ENCODE data around the gene MVB12B. TPM values are rescaled to one million over a fixed set of nuclear protein-coding genes. Genes with fewer than 3 reads are reported as not detected.

The MVB12B gene
- total and polyA plus RNA-seq, 2 of the 13 experiments (the other 11 are each of a cell fraction or from before 2014, with no cell fraction given), result 12.1 to 30.1 TPM

GRCh38 chr9:126401107-126401506 lies 74.5 kb downstream of the MVB12B start:
- no peak for FAIRE-seq
- in situ Hi-C loops (cut with HindIII; ENCODE audit: extremely low pct_ligation_motif_present, low pct_unique_long_range_greater_than_20kb), result no loop called here

DNA sequence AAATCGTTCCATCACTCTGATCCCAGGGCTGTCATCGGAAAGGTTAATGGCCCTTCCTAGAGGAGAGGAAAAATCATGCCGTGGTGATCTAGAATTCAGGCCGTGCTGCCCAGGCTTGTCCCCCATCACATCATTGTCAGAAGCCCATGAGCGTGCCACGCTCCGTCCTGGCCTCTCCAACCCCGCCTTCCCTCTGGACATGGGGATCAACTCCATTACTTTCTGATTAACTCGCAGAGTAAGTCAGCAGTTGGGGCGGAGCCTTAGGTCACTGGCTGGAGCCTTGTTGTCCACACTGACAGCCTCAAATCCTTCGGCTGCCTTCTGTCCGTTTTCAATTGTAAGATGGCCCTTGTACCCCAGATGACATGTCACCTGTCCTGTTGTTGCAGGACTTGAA lies 75.0 kb downstream of the MVB12B start:
- no TSS peak for BruUV-seq (replicated peaks)
- no peak for DNase-seq (ENCODE audit: low spot score)
- peaks cover 7% of the 10 kb centered on the region; the same call in 1 of the 2 replicates for H3K4me1 ChIP-seq (ENCODE audit: insufficient read depth, low read length)
- intact Hi-C loops (cut with micrococcal nuclease; ENCODE audit: unreplicated experiment), result no loop called here
- FAIRE-seq, result no peak
- no peak overlapping the region for H2AFZ ChIP-seq (ENCODE audit: low read length)
- in situ Hi-C loops (cut with HindIII; ENCODE audit: extremely low pct_ligation_motif_present, low pct_unique_long_range_greater_than_20kb), result no loop called here
- H3K36me3 ChIP-seq (replicated peaks in 1 of 2; ENCODE audit: control insufficient read depth in 1 of 2, insufficient read depth in 2 of 2, low read length in 2 of 2), result peaks cover 17 to 62% of the 10 kb centered on the region in 2 experiments; a peak in 4 of 5 replicates
- ChIA-PET CTCF (ENCODE audit: low intra/inter-chr PET ratio, low total read pairs) (no interaction called here), POLR2A (no interaction called here)
- H3K9ac ChIP-seq (ENCODE audit: insufficient read depth, low read depth, low read length), result no peak overlapping the region
- H3K4me2 ChIP-seq (ENCODE audit: low read depth, low read length), result no peak overlapping the region
- no peak overlapping the region for H3K4me3 ChIP-seq (replicated peaks in 1 of 3; ENCODE audit: insufficient read depth in 1 of 3, low read depth in 2 of 3, low read length in 3 of 3)
- H3K79me2 ChIP-seq (ENCODE audit: insufficient read depth, low read length), result no peaks in the 10 kb centered on the region
- H4K20me1 ChIP-seq (ENCODE audit: insufficient read depth, low read length), result 0 out of 2 replicates have a peak, but pooled peaks cover 3% of the 10 kb centered on the region
- 89% methylated on average over 12 of the region's 12 CpGs for WGBS (ENCODE audit: low lambda C conversion rate)
- no peaks in the 10 kb centered on the region for H3K27me3 ChIP-seq (ENCODE audit: control insufficient read depth in 1 of 2, insufficient read depth in 2 of 2, low read length in 2 of 2)
- H3K27ac ChIP-seq (ENCODE audit: extremely low read length, insufficient read depth, low read length), result no peak overlapping the region
- ATAC-seq, result no peak
- no peaks in the 10 kb centered on the region for H3K9me3 ChIP-seq (ENCODE audit: low read length)
- TF ChIP-seq ZNF775 (CRISPR knock-in tag; IDR thresholded peaks at IDR 0.05; ENCODE audit: borderline replicate concordance) (no peak), ZBTB34 (CRISPR knock-in tag; IDR thresholded peaks at IDR 0.05) (no peak), ZNF224 (CRISPR knock-in tag; IDR thresholded peaks at IDR 0.05) (no peak), KDM2A (CRISPR knock-in tag; IDR thresholded peaks at IDR 0.05; ENCODE audit: borderline replicate concordance, low read depth) (no peak), MTF2 (CRISPR knock-in tag; IDR thresholded peaks at IDR 0.05; ENCODE audit: borderline replicate concordance) (no peak), MAX (IDR thresholded peaks at IDR 0.05) (no peak), REL (CRISPR knock-in tag; conservative IDR thresholded peaks at IDR 0.05) (no peak), ZBTB21 (CRISPR knock-in tag; IDR thresholded peaks at IDR 0.05) (no peak), XRCC5 (optimal IDR thresholded peaks at IDR 0.05; ENCODE audit: low read length) (no peak)
- TF ChIP-seq, protein P1, sequence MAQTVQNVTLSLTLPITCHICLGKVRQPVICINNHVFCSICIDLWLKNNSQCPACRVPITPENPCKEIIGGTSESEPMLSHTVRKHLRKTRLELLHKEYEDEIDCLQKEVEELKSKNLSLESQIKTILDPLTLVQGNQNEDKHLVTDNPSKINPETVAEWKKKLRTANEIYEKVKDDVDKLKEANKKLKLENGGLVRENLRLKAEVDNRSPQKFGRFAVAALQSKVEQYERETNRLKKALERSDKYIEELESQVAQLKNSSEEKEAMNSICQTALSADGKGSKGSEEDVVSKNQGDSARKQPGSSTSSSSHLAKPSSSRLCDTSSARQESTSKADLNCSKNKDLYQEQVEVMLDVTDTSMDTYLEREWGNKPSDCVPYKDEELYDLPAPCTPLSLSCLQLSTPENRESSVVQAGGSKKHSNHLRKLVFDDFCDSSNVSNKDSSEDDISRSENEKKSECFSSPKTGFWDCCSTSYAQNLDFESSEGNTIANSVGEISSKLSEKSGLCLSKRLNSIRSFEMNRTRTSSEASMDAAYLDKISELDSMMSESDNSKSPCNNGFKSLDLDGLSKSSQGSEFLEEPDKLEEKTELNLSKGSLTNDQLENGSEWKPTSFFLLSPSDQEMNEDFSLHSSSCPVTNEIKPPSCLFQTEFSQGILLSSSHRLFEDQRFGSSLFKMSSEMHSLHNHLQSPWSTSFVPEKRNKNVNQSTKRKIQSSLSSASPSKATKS (CRISPR knock-in tag; IDR thresholded peaks at IDR 0.05), result no peak

More at GRCh38 chr9:126401107-126401506, 74.5 kb downstream of the MVB12B start:
- intact Hi-C loops (cut with micrococcal nuclease; ENCODE audit: unreplicated experiment), result no loop called here
- Histone ChIP-seq H3K9me3 (ENCODE audit: low read length) (no peaks in the 10 kb centered on the region), H3K36me3 (replicated peaks in 1 of 2; ENCODE audit: control insufficient read depth in 1 of 2, insufficient read depth in 2 of 2, low read length in 2 of 2) (peaks cover 17 to 65% of the 10 kb centered on the region in 2 experiments; a peak in 4 of 5 replicates), H3K27ac (ENCODE audit: extremely low read length, insufficient read depth, low read length) (no peak overlapping the region), H3K4me3 (replicated peaks in 1 of 3; ENCODE audit: insufficient read depth in 1 of 3, low read depth in 2 of 3, low read length in 3 of 3) (no peak overlapping the region), H3K9ac (ENCODE audit: insufficient read depth, low read depth, low read length) (no peak overlapping the region), H3K4me1 (ENCODE audit: insufficient read depth, low read length) (peaks cover 7% of the 10 kb centered on the region; the same call in 1 of the 2 replicates), H2AFZ (ENCODE audit: low read length) (no peak overlapping the region), H3K27me3 (ENCODE audit: control insufficient read depth in 1 of 2, insufficient read depth in 2 of 2, low read length in 2 of 2) (no peaks in the 10 kb centered on the region), H3K79me2 (ENCODE audit: insufficient read depth, low read length) (no peaks in the 10 kb centered on the region), H3K4me2 (ENCODE audit: low read depth, low read length) (no peak overlapping the region), H4K20me1 (ENCODE audit: insufficient read depth, low read length) (0 out of 2 replicates have a peak, but pooled peaks cover 3% of the 10 kb centered on the region)
- CTCF ChIA-PET (ENCODE audit: low intra/inter-chr PET ratio, low total read pairs), result no interaction called here
- 95% methylated on average over 6 of the region's 6 CpGs for WGBS (ENCODE audit: low lambda C conversion rate)
- POLR2A ChIA-PET, result no interaction called here
- BruUV-seq (replicated peaks), result no TSS peak
- ATAC-seq (no peak), DNase-seq (ENCODE audit: low spot score) (no peak)
- TF ChIP-seq ZNF34 (CRISPR knock-in tag; IDR thresholded peaks at IDR 0.05; ENCODE audit: borderline replicate concordance) (no peak), ZNF615 (CRISPR knock-in tag; IDR thresholded peaks at IDR 0.05; ENCODE audit: borderline replicate concordance) (no peak), JUN (CRISPR knock-in tag; IDR thresholded peaks at IDR 0.05) (no peak), ZNF558 (CRISPR knock-in tag; IDR thresholded peaks at IDR 0.05; ENCODE audit: borderline replicate concordance) (no peak), ZNF296 (CRISPR knock-in tag; conservative IDR thresholded peaks at IDR 0.05) (no peak), KDM3A (CRISPR knock-in tag; IDR thresholded peaks at IDR 0.05; ENCODE audit: low read depth) (no peak)
- TF ChIP-seq, protein P2, sequence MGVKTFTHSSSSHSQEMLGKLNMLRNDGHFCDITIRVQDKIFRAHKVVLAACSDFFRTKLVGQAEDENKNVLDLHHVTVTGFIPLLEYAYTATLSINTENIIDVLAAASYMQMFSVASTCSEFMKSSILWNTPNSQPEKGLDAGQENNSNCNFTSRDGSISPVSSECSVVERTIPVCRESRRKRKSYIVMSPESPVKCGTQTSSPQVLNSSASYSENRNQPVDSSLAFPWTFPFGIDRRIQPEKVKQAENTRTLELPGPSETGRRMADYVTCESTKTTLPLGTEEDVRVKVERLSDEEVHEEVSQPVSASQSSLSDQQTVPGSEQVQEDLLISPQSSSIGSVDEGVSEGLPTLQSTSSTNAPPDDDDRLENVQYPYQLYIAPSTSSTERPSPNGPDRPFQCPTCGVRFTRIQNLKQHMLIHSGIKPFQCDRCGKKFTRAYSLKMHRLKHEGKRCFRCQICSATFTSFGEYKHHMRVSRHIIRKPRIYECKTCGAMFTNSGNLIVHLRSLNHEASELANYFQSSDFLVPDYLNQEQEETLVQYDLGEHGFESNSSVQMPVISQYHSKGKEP (CRISPR knock-in tag; IDR thresholded peaks at IDR 0.05), result no peak
